Limb (tissue), 2 donors: ENCODE results near the gene PRIM2.
"Not testable (repeated sequence)": the region's sequence is repeated elsewhere in the genome, so short reads cannot be mapped to it uniquely, and the experiment has no call there.

ENCODE experiments used
- DNase-seq, 2 donors: peaks; one replicate each; pipeline ENCODE4 v3.0.0-alpha.2; 2016; ENCODE audit errors: extremely low spot score in 2 of 2

The PRIM2 gene

GRCh38 chr6:57500368-57501021 lies 183.1 kb downstream of the PRIM2 start:
- peak in 1 of 2 donors; percentile 4 for DNase-seq

- DNase-seq, result not testable (repeated sequence)
Measured at GRCh38 chr6:57502387-57502786, 185.0 kb downstream of the PRIM2 start.

GRCh38 chr6:57505251-57505650 lies 187.8 kb downstream of the PRIM2 start:
- not testable (repeated sequence) for DNase-seq

GRCh38 chr6:57510390-57510789 lies 193.0 kb downstream of the PRIM2 start:
- not testable (repeated sequence) for DNase-seq

- DNase-seq, result not testable (repeated sequence)
Measured at GRCh38 chr6:57515171-57515570, 197.7 kb downstream of the PRIM2 start.

- not testable (repeated sequence) for DNase-seq
Measured at GRCh38 chr6:57515845-57516244, 198.4 kb downstream of the PRIM2 start.

GRCh38 chr6:57516776-57517175 lies 199.3 kb downstream of the PRIM2 start:
- DNase-seq, result not testable (repeated sequence)

- not testable (repeated sequence) for DNase-seq
Measured at GRCh38 chr6:57519198-57519597, 201.8 kb downstream of the PRIM2 start.

GRCh38 chr6:57521085-57521484 lies 203.7 kb downstream of the PRIM2 start:
- DNase-seq, result not testable (repeated sequence)

GRCh38 chr6:57523221-57523620 lies 205.8 kb downstream of the PRIM2 start:
- not testable (repeated sequence) for DNase-seq

GRCh38 chr6:57529755-57530154 lies 212.3 kb downstream of the PRIM2 start:
- DNase-seq, result not testable (repeated sequence)

- DNase-seq, result not testable (repeated sequence)
Measured at GRCh38 chr6:57532660-57533059, 215.2 kb downstream of the PRIM2 start.

GRCh38 chr6:57535121-57535520 lies 217.7 kb downstream of the PRIM2 start:
- not testable (repeated sequence) for DNase-seq

GRCh38 chr6:57535994-57536393 lies 218.6 kb downstream of the PRIM2 start:
- peak in 1 of 2 donors; percentile 37 for DNase-seq

GRCh38 chr6:57537916-57538315 lies 220.5 kb downstream of the PRIM2 start:
- DNase-seq, result not testable (repeated sequence)

- DNase-seq, result not testable (repeated sequence)
Measured at GRCh38 chr6:57551961-57552360, 234.5 kb downstream of the PRIM2 start.

GRCh38 chr6:57557855-57558254 lies 240.4 kb downstream of the PRIM2 start:
- not testable (repeated sequence) for DNase-seq

GRCh38 chr6:57559170-57559569 lies 241.7 kb downstream of the PRIM2 start:
- not testable (repeated sequence) for DNase-seq

GRCh38 chr6:57562233-57562632 lies 244.8 kb downstream of the PRIM2 start:
- DNase-seq, result not testable (repeated sequence)

GRCh38 chr6:57572119-57572518 lies 254.7 kb downstream of the PRIM2 start:
- not testable (repeated sequence) for DNase-seq

GRCh38 chr6:57572844-57573243 lies 255.4 kb downstream of the PRIM2 start:
- not testable (repeated sequence) for DNase-seq

GRCh38 chr6:57577023-57577422 lies 259.6 kb downstream of the PRIM2 start:
- DNase-seq, result not testable (repeated sequence)

GRCh38 chr6:57579489-57579888 lies 262.1 kb downstream of the PRIM2 start:
- DNase-seq, result not testable (repeated sequence)
